GM19043 (cell line): Measurements from ENCODE around the gene PLK3.

ENCODE experiments used
- ATAC-seq: cut with Tn5 transposase; IDR thresholded peaks from one replicate; pipeline ENCODE4 v1.9.1; 2021; ENCODE audit warnings: low read depth; ENCODE audit not compliant: unreplicated experiment

The PLK3 gene

GRCh38 chr1:44849575-44850132 is 49.5 kb downstream of the PLK3 start:
- no peak for ATAC-seq

- no peak for ATAC-seq
Measured at GRCh38 chr1:44851308-44851707, 51.1 kb downstream of the PLK3 start.

- no peak for ATAC-seq
Measured at GRCh38 chr1:44853201-44853600, 53.0 kb downstream of the PLK3 start.

- no peak for ATAC-seq
Measured at GRCh38 chr1:44854970-44855369, 54.8 kb downstream of the PLK3 start.
